Stimulated activated naive CD8-positive, alpha-beta T cell treated with anti-CD3 and anti-CD28 coated beads, Interleukin-15, Interleukin-2, amounts not matched to agents 100 ng/mL and 50 ng/mL, for 24 hours (primary cell): ENCODE results near the gene MYO1A.
A peak's percentile ranks its signal among the peaks of the same experiment; 100 is the strongest.
"Not testable (repeated sequence)": the region's sequence is repeated elsewhere in the genome, so short reads cannot be mapped to it uniquely, and the experiment has no call there.

Source experiments
- H3K27ac Mint-ChIP-seq: one replicate; pipeline ENCODE4 v1.8.0; 2021; ENCODE audit warnings: mild to moderate bottlenecking, mixed read lengths
- H3K27me3 Mint-ChIP-seq: one replicate; pipeline ENCODE4 v1.8.0; 2021; ENCODE audit warnings: mixed read lengths
- H3K36me3 Mint-ChIP-seq: one replicate; pipeline ENCODE4 v1.8.0; 2021; ENCODE audit warnings: low read depth, mixed read lengths
- H3K4me1 Mint-ChIP-seq: one replicate; pipeline ENCODE4 v1.8.0; 2021; ENCODE audit warnings: low read depth, mixed read lengths
- H3K4me3 Mint-ChIP-seq: one replicate; pipeline ENCODE4 v1.8.0; 2021; ENCODE audit warnings: mild to moderate bottlenecking, mixed read lengths
- H3K9me3 Mint-ChIP-seq: one replicate; pipeline ENCODE4 v1.8.0; 2021; ENCODE audit warnings: mixed read lengths

Gene MYO1A

DNA sequence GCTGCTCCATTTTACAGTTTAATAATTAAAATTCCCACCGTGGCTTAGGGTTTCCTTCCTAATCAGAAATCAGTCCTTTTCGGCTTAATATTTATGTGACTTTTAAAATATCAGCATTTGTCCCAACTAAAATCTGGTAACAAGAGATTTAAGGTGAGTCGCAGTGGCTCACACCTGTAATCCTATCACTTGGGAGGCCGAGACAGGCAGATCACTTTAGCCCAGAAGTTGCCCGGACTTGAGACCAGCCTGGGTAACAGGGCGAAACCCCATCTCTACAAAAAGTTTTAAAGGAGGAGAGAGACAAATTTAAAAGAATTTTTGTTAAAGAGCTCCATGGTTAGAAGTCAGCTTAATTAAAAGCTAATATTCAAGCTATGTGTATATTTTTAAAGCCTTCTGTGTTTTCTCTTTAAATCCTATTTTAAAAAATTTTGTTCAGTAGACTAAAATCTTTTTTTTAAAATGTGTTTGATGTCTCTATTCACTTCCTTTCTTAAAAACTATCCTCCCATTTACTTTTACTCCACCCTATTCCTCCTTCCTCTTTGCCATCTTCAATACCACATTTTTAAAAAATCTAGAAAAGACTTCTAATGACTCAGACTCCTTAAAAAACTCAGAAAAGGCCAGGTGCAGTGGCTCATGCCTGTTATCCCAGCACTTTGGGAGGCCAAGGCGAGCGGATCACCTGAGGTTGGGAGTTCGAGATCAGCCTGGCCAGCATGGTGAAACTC is 29.8 kb downstream of the MYO1A start:
- H3K4me1 Mint-ChIP-seq: peaks cover 7% of the 10 kb centered on the region
- peaks cover 3% of the 10 kb centered on the region for H3K27me3 Mint-ChIP-seq
- H3K9me3 Mint-ChIP-seq: no peaks in the 10 kb centered on the region
- no peak overlapping the region for H3K4me3 Mint-ChIP-seq
- H3K27ac Mint-ChIP-seq: no peak overlapping the region
- no peaks in the 10 kb centered on the region for H3K36me3 Mint-ChIP-seq

- no peak overlapping the region for H3K4me3 Mint-ChIP-seq
- H3K27ac Mint-ChIP-seq: no peak overlapping the region
- H3K9me3 Mint-ChIP-seq: no peaks in the 10 kb centered on the region
- H3K36me3 Mint-ChIP-seq: no peaks in the 10 kb centered on the region
- peaks cover 12% of the 10 kb centered on the region for H3K27me3 Mint-ChIP-seq
- peaks cover 7% of the 10 kb centered on the region for H3K4me1 Mint-ChIP-seq
Measured at GRCh38 chr12:57018906-57019305, 31.0 kb downstream of the MYO1A start.

DNA sequence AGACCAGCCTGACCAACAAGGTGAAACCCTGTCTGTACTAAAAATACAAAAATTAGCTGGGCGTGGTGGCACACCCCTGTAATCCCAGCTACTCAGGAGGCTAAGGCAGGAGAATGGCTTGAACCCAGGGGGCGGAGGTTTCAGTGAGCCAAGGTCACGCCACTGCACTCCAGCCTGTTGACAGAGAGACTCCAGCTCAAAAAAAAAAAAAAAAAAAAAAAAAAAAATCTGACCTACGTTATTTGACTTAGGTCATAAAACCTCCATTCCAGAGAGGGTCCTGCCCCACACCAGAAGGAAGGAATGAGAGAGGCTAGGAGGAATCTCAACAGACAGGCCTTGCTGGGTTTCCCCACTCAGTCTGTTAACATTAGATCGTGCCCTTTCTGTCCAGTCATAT is 31.6 kb downstream of the MYO1A start:
- H3K36me3 Mint-ChIP-seq, H3K9me3 Mint-ChIP-seq, H3K27ac Mint-ChIP-seq, H3K4me1 Mint-ChIP-seq, H3K4me3 Mint-ChIP-seq: not testable (repeated sequence)
- peaks cover 12% of the 10 kb centered on the region for H3K27me3 Mint-ChIP-seq

- Mint-ChIP-seq H3K9me3 (no peaks in the 10 kb centered on the region), H3K4me3 (no peak within 1 kb of the TSS), H3K4me1 (peaks cover 26% of the 10 kb centered on the region), H3K36me3 (no peaks in the 10 kb centered on the region), H3K27me3 (peaks cover 12% of the 10 kb centered on the region), H3K27ac (no peak within 1 kb of the TSS)
Measured at GRCh38 chr12:57016348-57016747, 33.6 kb downstream of the MYO1A start, which contains the start of gene TAC3. Gene TAC3 (minus strand): TSS chr12:57016529. CDS start chr12:57015797, 732 bp downstream.

GRCh38 chr12:57012600-57013465 is 37.1 kb downstream of the MYO1A start:
- Mint-ChIP-seq H3K27me3 (peaks cover 12% of the 10 kb centered on the region), H3K27ac (no peak overlapping the region), H3K36me3 (no peaks in the 10 kb centered on the region), H3K4me3 (no peak overlapping the region), H3K9me3 (no peaks in the 10 kb centered on the region), H3K4me1 (peaks cover 39% of the 10 kb centered on the region)

DNA sequence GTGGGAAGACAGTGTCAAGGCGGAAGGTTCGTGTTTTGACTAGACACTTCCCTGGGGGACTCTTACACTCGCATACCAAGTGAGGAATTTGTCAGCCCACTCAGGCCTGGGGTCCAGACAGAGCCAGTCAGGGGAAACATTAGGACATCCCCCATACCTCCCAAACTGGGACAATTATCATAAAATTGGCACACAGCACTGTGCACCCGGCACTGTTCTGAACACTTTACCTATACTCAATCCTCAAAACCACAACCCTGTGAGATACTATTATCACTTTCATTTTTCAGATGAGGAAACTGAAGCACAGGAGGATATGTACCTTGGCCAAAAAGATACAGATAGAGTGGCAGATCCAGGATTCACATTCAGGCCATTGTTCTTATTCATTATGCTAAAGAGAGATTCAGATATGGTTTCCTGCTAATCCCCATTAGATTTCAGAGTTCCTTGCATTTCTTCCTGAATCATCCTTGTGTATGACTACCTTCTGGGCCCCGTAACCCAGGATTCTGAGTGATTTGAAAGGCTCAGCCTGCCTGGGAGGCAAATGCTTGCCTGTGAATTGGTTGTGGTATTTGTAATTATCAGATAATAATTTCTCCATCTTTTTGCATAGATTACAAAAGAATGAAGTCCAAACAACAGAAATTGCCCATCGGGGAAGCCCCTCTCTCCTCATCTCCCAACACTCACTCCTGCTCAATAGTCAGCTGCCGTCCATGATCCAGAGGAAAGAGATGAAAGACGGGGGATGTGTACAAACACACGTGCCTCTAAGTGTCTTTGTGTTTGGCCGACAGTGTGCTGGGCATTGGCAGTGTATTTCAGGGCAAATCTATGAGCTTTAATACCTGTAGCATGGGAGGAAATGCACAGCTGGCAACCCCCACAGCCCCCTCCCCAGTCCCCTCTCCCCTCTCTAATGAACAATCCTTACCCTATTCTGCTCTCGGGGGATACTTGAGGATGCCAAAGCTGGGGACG is 38.2 kb downstream of the MYO1A start:
- H3K4me1 Mint-ChIP-seq: peaks cover 50% of the 10 kb centered on the region
- no peaks in the 10 kb centered on the region for H3K36me3 Mint-ChIP-seq
- H3K9me3 Mint-ChIP-seq: no peaks in the 10 kb centered on the region
- peak overlapping the region; percentile 52 for H3K27ac Mint-ChIP-seq
- peaks cover 12% of the 10 kb centered on the region for H3K27me3 Mint-ChIP-seq
- no peak overlapping the region for H3K4me3 Mint-ChIP-seq

- H3K9me3 Mint-ChIP-seq: no peaks in the 10 kb centered on the region
- peaks cover 12% of the 10 kb centered on the region for H3K27me3 Mint-ChIP-seq
- no peak overlapping the region for H3K27ac Mint-ChIP-seq
- H3K4me1 Mint-ChIP-seq: peaks cover 53% of the 10 kb centered on the region
- H3K4me3 Mint-ChIP-seq: no peak overlapping the region
- H3K36me3 Mint-ChIP-seq: no peaks in the 10 kb centered on the region
Measured at GRCh38 chr12:57010627-57011247, 39.2 kb downstream of the MYO1A start.

DNA sequence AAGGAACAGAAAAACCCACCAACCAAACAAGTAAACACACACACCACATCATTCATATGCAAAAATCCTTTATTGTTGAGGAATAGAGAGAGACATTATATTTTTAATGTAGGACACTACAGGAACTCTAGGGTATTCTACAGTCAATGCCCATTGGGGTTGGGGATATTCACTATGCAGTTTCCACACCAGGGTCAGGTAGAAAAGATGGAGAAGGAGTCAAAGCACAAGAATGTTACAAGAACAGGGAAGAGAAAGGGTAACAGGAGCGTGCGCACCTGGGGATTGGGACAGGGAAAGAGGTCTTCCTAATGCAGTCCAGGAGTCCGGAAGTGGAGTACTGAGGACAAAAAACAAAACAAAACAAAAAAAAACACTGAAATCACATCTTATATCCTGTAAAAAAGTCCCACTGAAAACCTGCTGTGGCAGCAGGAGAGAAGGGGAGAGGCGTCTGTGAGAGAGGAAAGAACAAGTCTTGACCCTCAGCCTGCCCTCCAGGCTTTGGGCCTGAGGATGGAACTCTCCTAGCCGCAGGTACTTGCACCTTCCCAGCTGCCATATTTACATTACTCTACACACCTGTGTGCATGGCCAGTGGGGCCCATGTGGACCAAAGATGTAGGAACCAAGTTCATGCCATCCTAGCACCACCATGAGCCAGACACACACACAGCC is 39.8 kb downstream of the MYO1A start:
- Mint-ChIP-seq H3K36me3 (peaks cover 6% of the 10 kb centered on the region), H3K27me3 (peaks cover 8% of the 10 kb centered on the region), H3K4me3 (no peak overlapping the region), H3K27ac (no peak overlapping the region), H3K4me1 (peaks cover 60% of the 10 kb centered on the region), H3K9me3 (no peaks in the 10 kb centered on the region)

GRCh38 chr12:57008178-57008577 is 41.8 kb downstream of the MYO1A start:
- Mint-ChIP-seq H3K9me3 (no peaks in the 10 kb centered on the region), H3K36me3 (peaks cover 19% of the 10 kb centered on the region), H3K4me3 (peak overlapping the region; percentile 46), H3K27ac (peak overlapping the region; percentile 90), H3K4me1 (peaks cover 71% of the 10 kb centered on the region), H3K27me3 (no peaks in the 10 kb centered on the region)

- H3K4me1 Mint-ChIP-seq: peaks cover 61% of the 10 kb centered on the region
Measured at GRCh38 chr12:57006809-57007475, 43.0 kb downstream of the MYO1A start.

GRCh38 chr12:57005980-57006808 is 43.7 kb downstream of the MYO1A start, which contains the start of gene ZBTB39:
Gene ZBTB39 (minus strand): TSS chr12:57006546. CDS start chr12:57004917, 1,629 bp downstream.
- H3K4me3 Mint-ChIP-seq: peak within 1 kb of the TSS; percentile 94

More at GRCh38 chr12:57006809-57007475, 43.0 kb downstream of the MYO1A start:
- H3K4me3 Mint-ChIP-seq: peak overlapping the region; percentile 84
- no peaks in the 10 kb centered on the region for H3K9me3 Mint-ChIP-seq
- peaks cover 31% of the 10 kb centered on the region for H3K36me3 Mint-ChIP-seq
- H3K27me3 Mint-ChIP-seq: no peaks in the 10 kb centered on the region
- peak overlapping the region; percentile 90 for H3K27ac Mint-ChIP-seq

GRCh38 chr12:57004651-57005050 is 45.3 kb downstream of the MYO1A start:
- no peak overlapping the region for H3K27ac Mint-ChIP-seq

More at GRCh38 chr12:57005980-57006808, 43.7 kb downstream of the MYO1A start, which contains the start of gene ZBTB39:
- Mint-ChIP-seq H3K27ac (peak within 1 kb of the TSS; percentile 90), H3K4me1 (peaks cover 61% of the 10 kb centered on the region), H3K9me3 (no peaks in the 10 kb centered on the region), H3K36me3 (peaks cover 31% of the 10 kb centered on the region), H3K27me3 (no peaks in the 10 kb centered on the region)

More at GRCh38 chr12:57004651-57005050, 45.3 kb downstream of the MYO1A start:
- peaks cover 70% of the 10 kb centered on the region for H3K4me1 Mint-ChIP-seq
- no peaks in the 10 kb centered on the region for H3K9me3 Mint-ChIP-seq
- H3K36me3 Mint-ChIP-seq: peaks cover 37% of the 10 kb centered on the region
- H3K4me3 Mint-ChIP-seq: peak overlapping the region; percentile 94
- no peaks in the 10 kb centered on the region for H3K27me3 Mint-ChIP-seq
